Esophagus (tissue), 2 donors: ENCODE measurements around the gene SLC8A1. TPM values are rescaled to one million over a fixed set of nuclear protein-coding genes. Genes with fewer than 3 reads are reported as not detected.

Experiments
- H3K27ac ChIP-seq, 2 donors: one replicate each; pipeline ENCODE4 v1.5.1; 2013; ENCODE audit warnings: low read depth in 2 of 2, mild to moderate bottlenecking in 2 of 2, inconsistent platforms in 1 of 2, low read length in 1 of 2, moderate library complexity in 1 of 2
- H3K27me3 ChIP-seq, 2 donors: one replicate each; pipeline ENCODE4 v1.6.1; 2013; ENCODE audit warnings: low read length in 2 of 2, control low read depth in 1 of 2, mild to moderate bottlenecking in 1 of 2; ENCODE audit not compliant: insufficient read depth in 2 of 2, control insufficient read depth in 1 of 2
- H3K36me3 ChIP-seq, 2 donors: one replicate each; pipeline ENCODE4 v1.6.1; 2013; ENCODE audit warnings: low read length in 1 of 2; ENCODE audit not compliant: control insufficient read depth in 2 of 2, insufficient read depth in 2 of 2
- H3K4me1 ChIP-seq, 2 donors: one replicate each; pipeline ENCODE4 v1.6.1; 2013; ENCODE audit warnings: low read length in 1 of 2; ENCODE audit not compliant: control insufficient read depth in 2 of 2, insufficient read depth in 2 of 2
- H3K4me3 ChIP-seq, 2 donors: one replicate each; pipeline ENCODE4 v1.5.1; 2013; ENCODE audit warnings: low read length in 2 of 2, mild to moderate bottlenecking in 2 of 2, low read depth in 1 of 2, moderate library complexity in 1 of 2
- H3K9me3 ChIP-seq, 2 donors: one replicate each; pipeline ENCODE4 v1.6.1; 2013; ENCODE audit warnings: mild to moderate bottlenecking in 2 of 2, low read depth in 1 of 2, low read length in 1 of 2, moderate library complexity in 1 of 2; ENCODE audit not compliant: control insufficient read depth in 2 of 2, insufficient read depth in 1 of 2
- WGBS, 2 donors: extraction: QIAGEN DNeasy Blood & Tissue Kit; methylation state at CpG; one replicate each; pipeline ENCODE4 v1.1.7; 2013; 5-methylcytosine and 5-hydroxymethylcytosine counted together
- polyA plus RNA-seq, 2 donors: library from polyadenylated mRNA; stranded (reverse); fragments of 200-250 nt; gene quantifications; one replicate each; pipeline ENCODE4 v1.2.3, GENCODE V29; 2013
- donor health status: healthy with polysubstance abuse.
- donor health status: Bipolar disorder and iron deficiency.

SLC8A1 gene
- polyA plus RNA-seq, 2 donors: 0.26 to 0.73 TPM

- H3K27ac ChIP-seq: no peak overlapping the region
These were observed 51.4 kb downstream of the SLC8A1 start for GRCh38 chr2:40400336-40400953.

GRCh38 chr2:40397765-40398164 lies 54.1 kb downstream of the SLC8A1 start:
- H3K27me3 ChIP-seq: no peaks in the 10 kb centered on the region
- H3K4me3 ChIP-seq: no peak overlapping the region
- H3K27ac ChIP-seq: no peak overlapping the region
- peaks cover 0 to 2% of the 10 kb centered on the region in 2 donors for H3K4me1 ChIP-seq
- H3K9me3 ChIP-seq: no peaks in the 10 kb centered on the region
- H3K36me3 ChIP-seq: no peaks in the 10 kb centered on the region
- 88% methylated on average over 1 of the region's 1 CpG for WGBS, 2 donors

More at GRCh38 chr2:40400336-40400953, 51.4 kb downstream of the SLC8A1 start:
- Histone ChIP-seq H3K4me1 (peaks cover 0 to 2% of the 10 kb centered on the region in 2 donors), H3K9me3 (no peaks in the 10 kb centered on the region), H3K27me3 (no peaks in the 10 kb centered on the region), H3K36me3 (no peaks in the 10 kb centered on the region), H3K4me3 (no peak overlapping the region)
- 26 to 49% methylated on average over 3 of the region's 3 CpGs for WGBS, 2 donors

- no peaks in the 10 kb centered on the region for H3K27me3 ChIP-seq
- peaks cover 0 to 2% of the 10 kb centered on the region in 2 donors for H3K4me1 ChIP-seq
- no peak overlapping the region for H3K27ac ChIP-seq
- no peaks in the 10 kb centered on the region for H3K9me3 ChIP-seq
- no peak overlapping the region for H3K4me3 ChIP-seq
- WGBS, 2 donors: 80 to 85% methylated on average over 2 of the region's 2 CpGs
- no peaks in the 10 kb centered on the region for H3K36me3 ChIP-seq
These were observed 55.8 kb downstream of the SLC8A1 start for GRCh38 chr2:40396124-40396523.

- no peaks in the 10 kb centered on the region for H3K36me3 ChIP-seq
- H3K27ac ChIP-seq: no peak overlapping the region
- H3K27me3 ChIP-seq: no peaks in the 10 kb centered on the region
- H3K9me3 ChIP-seq: no peaks in the 10 kb centered on the region
- H3K4me3 ChIP-seq: no peak overlapping the region
- H3K4me1 ChIP-seq: peaks cover 0 to under 1% of the 10 kb centered on the region in 2 donors
- 65 to 68% methylated on average over 4 of the region's 4 CpGs for WGBS, 2 donors
These were observed 56.5 kb downstream of the SLC8A1 start for GRCh38 chr2:40395169-40396073.

GRCh38 chr2:40394597-40394996 lies 57.3 kb downstream of the SLC8A1 start:
- no peaks in the 10 kb centered on the region for H3K4me1 ChIP-seq
- no peak overlapping the region for H3K4me3 ChIP-seq
- WGBS, 2 donors: 24 to 36% methylated on average over 1 of the region's 1 CpG
- H3K9me3 ChIP-seq: no peaks in the 10 kb centered on the region
- no peaks in the 10 kb centered on the region for H3K36me3 ChIP-seq
- H3K27ac ChIP-seq: no peak overlapping the region
- H3K27me3 ChIP-seq: no peaks in the 10 kb centered on the region

DNA sequence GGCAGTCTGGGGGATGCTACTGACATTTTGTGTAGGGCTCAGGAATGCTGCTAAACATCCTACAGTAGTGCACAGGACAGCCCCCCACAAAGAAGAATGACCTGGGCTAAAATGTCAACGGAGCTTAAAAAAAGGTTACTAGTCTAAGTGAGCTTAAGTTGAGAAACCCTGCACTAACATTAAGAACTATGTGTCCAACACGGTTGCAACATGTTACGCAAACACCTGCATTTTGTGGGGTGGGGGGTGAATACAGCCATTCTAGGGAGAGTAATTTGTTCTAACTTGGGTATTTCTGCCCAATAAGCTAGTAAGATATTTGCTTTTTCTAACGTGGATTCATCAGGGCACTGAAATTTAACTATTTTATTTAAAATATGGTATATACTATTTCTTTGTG lies 57.9 kb downstream of the SLC8A1 start:
- no peak overlapping the region for H3K27ac ChIP-seq

GRCh38 chr2:40388161-40388560 lies 63.7 kb downstream of the SLC8A1 start:
- no peaks in the 10 kb centered on the region for H3K27me3 ChIP-seq
- H3K9me3 ChIP-seq: no peaks in the 10 kb centered on the region
- no peaks in the 10 kb centered on the region for H3K4me1 ChIP-seq
- H3K36me3 ChIP-seq: no peaks in the 10 kb centered on the region
- no peak overlapping the region for H3K27ac ChIP-seq
- H3K4me3 ChIP-seq: no peak overlapping the region
- WGBS, 2 donors: 85 to 86% methylated on average over 5 of the region's 5 CpGs

More for the DNA sequence above, 57.9 kb downstream of the SLC8A1 start:
- no peaks in the 10 kb centered on the region for H3K27me3 ChIP-seq
- 79 to 88% methylated on average over 4 of the region's 4 CpGs for WGBS, 2 donors
- no peak overlapping the region for H3K4me3 ChIP-seq
- no peaks in the 10 kb centered on the region for H3K9me3 ChIP-seq
- H3K36me3 ChIP-seq: no peaks in the 10 kb centered on the region
- H3K4me1 ChIP-seq: no peaks in the 10 kb centered on the region

- Histone ChIP-seq H3K9me3 (no peaks in the 10 kb centered on the region), H3K27ac (no peak overlapping the region), H3K4me1 (no peaks in the 10 kb centered on the region), H3K27me3 (no peaks in the 10 kb centered on the region), H3K4me3 (no peak overlapping the region), H3K36me3 (no peaks in the 10 kb centered on the region)
- 48 to 57% methylated on average over 2 of the region's 2 CpGs for WGBS, 2 donors
These were observed 65.7 kb downstream of the SLC8A1 start for GRCh38 chr2:40386177-40386576.

GRCh38 chr2:40384714-40385113 lies 67.2 kb downstream of the SLC8A1 start:
- H3K9me3 ChIP-seq: peaks cover 0 to 2% of the 10 kb centered on the region in 2 donors
- no peak overlapping the region for H3K27ac ChIP-seq
- no peaks in the 10 kb centered on the region for H3K36me3 ChIP-seq
- WGBS, 2 donors: 24 to 34% methylated on average over 2 of the region's 2 CpGs
- no peaks in the 10 kb centered on the region for H3K27me3 ChIP-seq
- H3K4me1 ChIP-seq: no peaks in the 10 kb centered on the region
- H3K4me3 ChIP-seq: no peak overlapping the region
